Measurements from ENCODE around the gene TRIM44.

Gene TRIM44

GRCh38 chr11:35623621-35624168 is 38.9 kb upstream of the TRIM44 start:
- FAIRE-seq (no peak), DNase-seq (ENCODE audit: insufficient read length, low spot score) (no peak)

GRCh38 chr11:35624316-35624715 is 38.3 kb upstream of the TRIM44 start:
- no peak for DNase-seq (ENCODE audit: insufficient read length, low spot score)
- no peak for TF ChIP-seq CTCF (IDR thresholded peaks at IDR 0.05; ENCODE audit: insufficient read depth, missing control alignments)
- no peak for FAIRE-seq

More at GRCh38 chr11:35623621-35624168, 38.9 kb upstream of the TRIM44 start:
- no peak for TF ChIP-seq CTCF (IDR thresholded peaks at IDR 0.05; ENCODE audit: insufficient read depth, missing control alignments)

GRCh38 chr11:35624781-35625180 is 37.8 kb upstream of the TRIM44 start:
- FAIRE-seq: no peak
- no peak for DNase-seq (ENCODE audit: insufficient read length, low spot score)
- no peak for TF ChIP-seq CTCF (IDR thresholded peaks at IDR 0.05; ENCODE audit: insufficient read depth, missing control alignments)

GRCh38 chr11:35626501-35626900 is 36.1 kb upstream of the TRIM44 start:
- TF ChIP-seq CTCF (IDR thresholded peaks at IDR 0.05; ENCODE audit: insufficient read depth, missing control alignments): no peak
- DNase-seq (ENCODE audit: insufficient read length, low spot score) (no peak), FAIRE-seq (no peak)

- TF ChIP-seq CTCF (IDR thresholded peaks at IDR 0.05; ENCODE audit: insufficient read depth, missing control alignments): no peak
- no peak for FAIRE-seq
Measured at GRCh38 chr11:35629511-35629910, 33.1 kb upstream of the TRIM44 start.

GRCh38 chr11:35629914-35630313 is 32.7 kb upstream of the TRIM44 start:
- FAIRE-seq (no peak), DNase-seq (ENCODE audit: insufficient read length, low spot score) (no peak)
- no peak for TF ChIP-seq CTCF (IDR thresholded peaks at IDR 0.05; ENCODE audit: insufficient read depth, missing control alignments)

More at GRCh38 chr11:35629511-35629910, 33.1 kb upstream of the TRIM44 start:
- DNase-seq (ENCODE audit: insufficient read length, low spot score): no peak

- no peak for TF ChIP-seq CTCF (IDR thresholded peaks at IDR 0.05; ENCODE audit: insufficient read depth, missing control alignments)
- DNase-seq (ENCODE audit: insufficient read length, low spot score): no peak
Measured at GRCh38 chr11:35631891-35632290, 30.7 kb upstream of the TRIM44 start.

More at GRCh38 chr11:35631891-35632290, 30.7 kb upstream of the TRIM44 start:
- FAIRE-seq: no peak

All from D721Med (cell line).